ENCODE data around the gene TGFA.

TGFA gene

DNA sequence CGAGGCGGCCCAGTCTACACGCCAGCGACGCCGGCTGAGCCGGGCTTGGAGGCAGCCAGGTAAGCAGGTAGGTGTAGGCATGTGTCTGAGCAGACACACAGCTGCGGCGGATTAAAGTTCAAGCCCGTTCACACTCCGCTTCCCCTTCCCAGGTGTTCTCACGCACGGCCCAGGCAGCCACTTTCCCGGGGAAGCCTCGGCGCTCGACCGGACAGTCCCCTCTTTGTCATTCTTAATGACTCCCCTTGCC, 367 bp downstream of the TGFA start:
- FAIRE-seq, result no peak
- TF ChIP-seq, protein P1, sequence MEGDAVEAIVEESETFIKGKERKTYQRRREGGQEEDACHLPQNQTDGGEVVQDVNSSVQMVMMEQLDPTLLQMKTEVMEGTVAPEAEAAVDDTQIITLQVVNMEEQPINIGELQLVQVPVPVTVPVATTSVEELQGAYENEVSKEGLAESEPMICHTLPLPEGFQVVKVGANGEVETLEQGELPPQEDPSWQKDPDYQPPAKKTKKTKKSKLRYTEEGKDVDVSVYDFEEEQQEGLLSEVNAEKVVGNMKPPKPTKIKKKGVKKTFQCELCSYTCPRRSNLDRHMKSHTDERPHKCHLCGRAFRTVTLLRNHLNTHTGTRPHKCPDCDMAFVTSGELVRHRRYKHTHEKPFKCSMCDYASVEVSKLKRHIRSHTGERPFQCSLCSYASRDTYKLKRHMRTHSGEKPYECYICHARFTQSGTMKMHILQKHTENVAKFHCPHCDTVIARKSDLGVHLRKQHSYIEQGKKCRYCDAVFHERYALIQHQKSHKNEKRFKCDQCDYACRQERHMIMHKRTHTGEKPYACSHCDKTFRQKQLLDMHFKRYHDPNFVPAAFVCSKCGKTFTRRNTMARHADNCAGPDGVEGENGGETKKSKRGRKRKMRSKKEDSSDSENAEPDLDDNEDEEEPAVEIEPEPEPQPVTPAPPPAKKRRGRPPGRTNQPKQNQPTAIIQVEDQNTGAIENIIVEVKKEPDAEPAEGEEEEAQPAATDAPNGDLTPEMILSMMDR (IDR thresholded peaks at IDR 0.05; ENCODE audit: insufficient read depth, missing control alignments), result no peak
- DNase-seq (ENCODE audit: insufficient read length, low spot score), result no peak

DNA sequence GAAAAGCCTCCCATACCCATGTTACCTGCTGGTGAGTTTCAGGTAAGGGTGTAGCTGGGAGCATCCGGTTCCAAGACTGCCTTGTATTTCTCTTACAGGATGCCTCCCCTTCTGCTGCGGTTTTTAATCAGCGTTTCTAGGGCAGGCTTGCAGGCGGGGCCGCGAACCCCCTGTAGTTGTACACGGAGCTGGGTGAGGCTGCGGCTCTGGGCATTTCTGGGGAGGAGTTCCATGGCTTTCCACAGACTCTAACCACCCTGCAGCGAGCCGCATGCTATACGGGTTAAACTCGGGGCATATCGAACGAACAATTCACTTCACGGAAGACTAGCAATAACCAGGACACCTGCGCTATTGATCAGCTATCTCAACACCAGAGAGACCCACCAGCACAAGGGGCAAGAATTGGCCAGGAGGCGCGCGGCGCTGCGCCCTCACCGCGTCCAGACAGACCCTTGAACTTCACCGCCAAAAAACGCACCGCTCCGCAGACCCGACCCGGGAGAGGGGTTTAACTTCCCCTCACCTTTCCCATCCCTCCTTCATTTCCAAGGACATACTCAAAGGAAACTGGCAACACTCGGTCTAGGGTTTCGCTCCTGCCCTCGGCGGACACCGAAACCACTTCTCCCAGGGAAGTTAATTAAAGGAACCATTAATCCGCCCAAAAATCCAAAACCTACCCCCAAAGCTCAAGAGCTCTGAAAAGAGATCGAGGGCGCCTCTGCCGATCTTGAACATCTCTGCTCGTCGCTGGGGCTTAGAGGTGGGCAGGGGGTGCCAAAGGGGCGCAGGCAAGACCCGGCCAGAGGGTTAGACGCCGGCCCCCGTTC, 909 bp downstream of the TGFA start:
- no peak for FAIRE-seq
- TF ChIP-seq, protein P1 (IDR thresholded peaks at IDR 0.05; ENCODE audit: insufficient read depth, missing control alignments), result no peak
- no peak for DNase-seq (ENCODE audit: insufficient read length, low spot score)

- TF ChIP-seq, protein P1 (IDR thresholded peaks at IDR 0.05; ENCODE audit: insufficient read depth, missing control alignments), result no peak
- FAIRE-seq (no peak), DNase-seq (ENCODE audit: insufficient read length, low spot score) (no peak)
These were observed 2.5 kb downstream of the TGFA start for GRCh38 chr2:70551167-70551566.

GRCh38 chr2:70549962-70550361, 3.7 kb downstream of the TGFA start:
- FAIRE-seq (no peak), DNase-seq (ENCODE audit: insufficient read length, low spot score) (no peak)
- TF ChIP-seq, protein P1 (IDR thresholded peaks at IDR 0.05; ENCODE audit: insufficient read depth, missing control alignments), result no peak

DNA sequence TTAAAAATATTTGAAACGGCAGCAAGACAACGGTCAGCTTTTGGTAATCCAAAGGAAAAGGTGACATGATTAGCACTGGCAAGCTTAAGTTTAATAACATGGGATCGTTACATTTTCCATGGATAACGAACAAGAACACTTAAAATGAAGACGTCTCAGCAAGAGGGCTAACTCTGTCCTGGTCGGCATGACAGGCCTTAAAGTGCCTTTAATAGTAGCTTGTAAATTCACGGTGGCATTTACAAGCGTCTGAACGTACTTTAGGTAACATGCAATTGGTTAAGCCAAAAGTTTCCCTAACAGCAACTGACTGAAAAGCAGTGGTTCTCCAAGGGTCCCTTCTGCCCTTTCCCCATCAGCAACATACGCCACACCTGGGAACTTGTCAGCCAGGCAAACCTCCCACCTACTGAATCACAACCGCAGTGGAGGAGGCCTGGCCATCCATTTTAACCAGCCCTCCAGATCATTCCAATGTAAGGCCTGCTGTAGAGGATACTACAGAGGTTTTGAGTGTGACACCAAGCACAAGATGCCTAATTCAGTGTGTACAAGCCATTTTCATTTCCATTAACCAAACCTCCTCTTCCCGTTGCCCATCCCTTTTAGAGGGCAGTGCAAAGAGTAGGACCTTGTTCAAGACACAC, 4.4 kb downstream of the TGFA start:
- DNase-seq (ENCODE audit: insufficient read length, low spot score) (no peak), FAIRE-seq (no peak)
- TF ChIP-seq, protein P1 (IDR thresholded peaks at IDR 0.05; ENCODE audit: insufficient read depth, missing control alignments), result no peak

GRCh38 chr2:70548233-70548632, 5.4 kb downstream of the TGFA start:
- FAIRE-seq, result no peak

More at GRCh38 chr2:70548233-70548632, 5.4 kb downstream of the TGFA start:
- TF ChIP-seq, protein P1 (IDR thresholded peaks at IDR 0.05; ENCODE audit: insufficient read depth, missing control alignments), result no peak
- no peak for DNase-seq (ENCODE audit: insufficient read length, low spot score)

All from D721Med (cell line).